NCI-H1930 (cell line): ENCODE results near the gene FBLN2.

Experiments used
- DNase-seq, 2 experiments: peaks; one replicate each; lab custom pipeline; 2025; lab: John Stamatoyannopoulos, UW

Gene FBLN2

GRCh38 chr3:13567684-13568514 is 19.0 kb downstream of the FBLN2 start:
- DNase-seq: no peak

- DNase-seq: no peak
Measured at GRCh38 chr3:13568515-13569028, 19.6 kb downstream of the FBLN2 start.

- no peak for DNase-seq
Measured at GRCh38 chr3:13569201-13569600, 20.3 kb downstream of the FBLN2 start.

GRCh38 chr3:13569641-13570390 is 20.9 kb downstream of the FBLN2 start:
- no peak for DNase-seq

GRCh38 chr3:13570391-13571194 is 21.7 kb downstream of the FBLN2 start:
- DNase-seq: no peak

- DNase-seq: no peak
Measured at GRCh38 chr3:13571264-13571663, 22.3 kb downstream of the FBLN2 start.

- DNase-seq: no peak
Measured at GRCh38 chr3:13571831-13572750, 23.2 kb downstream of the FBLN2 start.

- DNase-seq: no peak
Measured at GRCh38 chr3:13572926-13573623, 24.1 kb downstream of the FBLN2 start.

GRCh38 chr3:13574083-13574797 is 25.3 kb downstream of the FBLN2 start:
- no peak for DNase-seq

GRCh38 chr3:13574798-13575451 is 26.0 kb downstream of the FBLN2 start:
- no peak for DNase-seq

GRCh38 chr3:13575459-13576061 is 26.6 kb downstream of the FBLN2 start:
- no peak for DNase-seq

GRCh38 chr3:13577181-13578121 is 28.5 kb downstream of the FBLN2 start:
- DNase-seq: no peak

GRCh38 chr3:13578251-13578650 is 29.3 kb downstream of the FBLN2 start:
- DNase-seq: no peak

- DNase-seq: no peak
Measured at GRCh38 chr3:13579063-13579462, 30.1 kb downstream of the FBLN2 start.

- no peak for DNase-seq
Measured at GRCh38 chr3:13580256-13581023, 31.5 kb downstream of the FBLN2 start.

- DNase-seq: no peak
Measured at GRCh38 chr3:13581485-13582365, 32.8 kb downstream of the FBLN2 start.
